GM12801 (cell line): Measurements from ENCODE around the gene PRRT2.

Experiments used
- TF ChIP-seq, protein P1 (sequence below): IDR thresholded peaks from one replicate; pipeline ENCODE4 v1.5.1; 2011; ENCODE audit warnings: control low read depth; ENCODE audit not compliant: insufficient read length; ENCODE audit errors: extremely low read depth

Gene PRRT2

DNA sequence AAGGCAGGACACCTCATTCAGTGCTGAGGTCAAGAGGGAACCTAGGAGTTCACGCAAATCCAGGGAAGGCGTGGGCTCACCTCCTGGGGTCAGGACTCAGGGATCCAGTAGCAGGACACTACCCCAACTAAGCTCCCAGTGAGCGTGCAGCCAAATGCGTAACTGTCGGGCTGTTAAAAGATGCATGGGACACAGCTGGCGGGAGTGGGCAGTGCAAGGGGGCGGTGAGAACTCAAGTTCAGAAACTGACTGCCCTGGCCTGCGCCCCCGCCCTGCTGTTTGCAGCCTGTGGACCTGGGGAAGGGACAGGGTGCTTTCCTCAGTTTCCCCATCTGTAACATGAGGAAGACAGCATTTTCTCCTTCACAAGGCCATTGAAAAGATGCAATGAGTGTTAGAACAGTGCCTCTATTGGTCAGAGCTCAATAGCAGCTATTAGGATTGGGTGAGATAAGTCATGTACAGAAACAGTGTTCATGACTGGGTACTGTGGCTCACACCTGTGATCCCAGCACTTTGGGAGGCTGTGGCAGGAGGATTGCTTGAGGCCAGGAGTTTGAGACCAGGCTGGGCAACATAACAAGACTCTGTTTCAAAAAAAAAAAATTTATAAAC is 30.8 kb downstream of the PRRT2 start:
- TF ChIP-seq, protein P1, sequence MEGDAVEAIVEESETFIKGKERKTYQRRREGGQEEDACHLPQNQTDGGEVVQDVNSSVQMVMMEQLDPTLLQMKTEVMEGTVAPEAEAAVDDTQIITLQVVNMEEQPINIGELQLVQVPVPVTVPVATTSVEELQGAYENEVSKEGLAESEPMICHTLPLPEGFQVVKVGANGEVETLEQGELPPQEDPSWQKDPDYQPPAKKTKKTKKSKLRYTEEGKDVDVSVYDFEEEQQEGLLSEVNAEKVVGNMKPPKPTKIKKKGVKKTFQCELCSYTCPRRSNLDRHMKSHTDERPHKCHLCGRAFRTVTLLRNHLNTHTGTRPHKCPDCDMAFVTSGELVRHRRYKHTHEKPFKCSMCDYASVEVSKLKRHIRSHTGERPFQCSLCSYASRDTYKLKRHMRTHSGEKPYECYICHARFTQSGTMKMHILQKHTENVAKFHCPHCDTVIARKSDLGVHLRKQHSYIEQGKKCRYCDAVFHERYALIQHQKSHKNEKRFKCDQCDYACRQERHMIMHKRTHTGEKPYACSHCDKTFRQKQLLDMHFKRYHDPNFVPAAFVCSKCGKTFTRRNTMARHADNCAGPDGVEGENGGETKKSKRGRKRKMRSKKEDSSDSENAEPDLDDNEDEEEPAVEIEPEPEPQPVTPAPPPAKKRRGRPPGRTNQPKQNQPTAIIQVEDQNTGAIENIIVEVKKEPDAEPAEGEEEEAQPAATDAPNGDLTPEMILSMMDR = no peak

DNA sequence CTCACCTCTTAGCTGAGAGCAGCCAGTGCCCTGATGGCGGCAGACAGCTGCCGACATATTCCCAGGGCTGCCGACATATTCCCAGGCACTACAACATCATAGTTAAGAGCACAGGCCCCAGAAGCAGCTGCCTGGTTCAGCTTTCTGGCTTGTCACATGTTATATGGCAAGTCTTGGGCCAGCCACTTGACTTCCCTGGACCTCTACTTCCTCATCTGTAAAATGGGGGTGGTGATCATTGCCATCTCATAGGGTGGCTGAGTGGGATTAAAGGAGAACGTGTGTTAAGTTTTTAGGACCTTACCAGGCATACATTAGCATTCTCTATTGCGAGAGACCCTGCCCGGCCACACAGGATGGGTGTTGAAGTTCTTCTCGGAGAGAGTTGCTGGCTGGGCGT is 31.9 kb downstream of the PRRT2 start:
- TF ChIP-seq, protein P1 = no peak

DNA sequence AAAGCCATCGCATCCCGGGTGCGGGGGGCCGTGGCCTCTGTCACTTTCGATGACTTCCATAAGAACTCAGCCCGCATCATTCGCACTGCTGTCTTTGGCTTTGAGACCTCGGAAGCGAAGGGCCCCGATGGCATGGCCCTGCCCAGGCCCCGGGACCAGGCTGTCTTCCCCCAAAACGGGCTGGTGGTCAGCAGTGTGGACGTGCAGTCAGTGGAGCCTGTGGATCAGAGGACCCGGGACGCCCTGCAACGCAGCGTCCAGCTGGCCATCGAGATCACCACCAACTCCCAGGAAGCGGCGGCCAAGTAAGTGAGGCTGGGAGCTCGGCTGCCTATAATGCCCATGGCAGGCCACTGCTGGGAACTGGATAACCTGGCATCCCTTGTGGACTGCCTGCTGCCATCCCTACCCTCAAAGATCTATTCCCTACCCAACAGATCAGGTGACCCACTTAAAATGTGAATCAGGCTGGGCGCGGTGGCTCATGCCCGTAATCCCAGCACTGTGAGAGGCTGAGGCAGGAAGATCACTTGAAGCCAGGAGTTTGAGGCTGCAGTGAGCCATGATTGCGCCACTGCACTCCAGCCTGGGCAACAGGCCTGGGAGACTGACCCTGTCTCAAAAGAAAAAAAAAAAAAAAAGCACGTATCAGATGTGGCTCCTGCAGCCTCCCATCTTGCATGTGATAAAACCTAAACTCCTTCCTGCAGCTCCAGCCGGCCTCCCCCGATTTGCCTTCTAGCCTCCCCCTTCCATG is 32.8 kb downstream of the PRRT2 start:
- TF ChIP-seq, protein P1 = no peak

DNA sequence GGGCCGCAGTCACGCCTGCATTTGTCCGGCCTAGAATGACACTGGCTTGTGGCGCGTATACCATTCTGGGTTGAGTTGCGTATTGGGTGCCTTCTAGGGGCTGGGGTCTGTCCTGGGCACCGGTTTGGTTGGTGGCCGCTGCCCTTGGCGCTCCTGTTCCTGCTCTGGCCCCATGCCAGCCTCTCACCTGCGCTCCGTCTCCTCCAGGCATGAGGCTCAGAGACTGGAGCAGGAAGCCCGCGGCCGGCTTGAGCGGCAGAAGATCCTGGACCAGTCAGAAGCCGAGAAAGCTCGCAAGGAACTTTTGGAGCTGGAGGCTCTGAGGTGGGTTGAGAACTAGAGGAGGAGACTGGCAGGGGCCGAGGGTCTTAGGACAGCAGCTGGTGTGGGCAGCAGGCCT is 33.7 kb downstream of the PRRT2 start:
- TF ChIP-seq, protein P1 = no peak

DNA sequence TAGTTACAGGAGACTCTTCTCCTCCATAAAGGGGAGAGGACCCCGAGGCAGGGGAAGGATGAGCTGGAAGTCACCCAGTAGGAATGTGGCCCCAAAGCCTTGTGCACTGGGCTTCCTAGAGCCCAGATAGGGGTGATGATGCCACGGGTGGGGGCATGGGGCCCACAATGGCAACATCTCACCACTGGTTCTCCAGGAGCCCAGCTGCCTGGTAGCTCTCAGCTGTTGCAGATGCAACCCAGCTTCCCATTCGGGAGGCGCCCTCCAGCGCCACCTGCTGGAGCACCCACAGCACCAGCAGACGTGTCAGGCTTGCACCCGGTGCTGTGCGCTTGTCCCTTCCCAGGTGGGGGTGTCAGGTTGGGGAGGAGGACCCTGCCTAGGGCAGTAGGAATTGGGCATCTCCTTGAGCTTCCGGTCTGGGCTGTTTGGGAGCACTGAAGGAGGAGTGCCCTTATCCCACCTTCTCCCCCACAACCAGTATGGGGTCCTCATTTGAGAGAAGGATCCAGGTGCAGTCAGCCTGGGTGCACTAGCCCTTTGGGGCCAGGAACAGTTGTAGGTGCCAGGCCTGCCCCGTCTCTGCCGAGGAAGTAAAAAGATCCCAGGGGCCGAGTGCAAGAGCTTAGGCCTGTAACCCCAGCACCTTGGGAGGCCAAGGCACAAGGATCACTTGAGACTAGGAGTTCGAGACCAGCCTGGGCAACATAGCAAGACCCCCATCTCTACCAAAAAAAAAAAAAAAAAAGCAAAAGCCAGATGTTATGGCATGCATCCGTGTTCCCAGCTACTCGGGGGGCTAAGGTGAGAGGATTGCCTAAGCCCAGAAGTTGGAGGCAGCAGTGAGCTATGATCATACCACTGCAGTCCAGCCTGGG is 36.7 kb downstream of the PRRT2 start:
- TF ChIP-seq, protein P1 = no peak

DNA sequence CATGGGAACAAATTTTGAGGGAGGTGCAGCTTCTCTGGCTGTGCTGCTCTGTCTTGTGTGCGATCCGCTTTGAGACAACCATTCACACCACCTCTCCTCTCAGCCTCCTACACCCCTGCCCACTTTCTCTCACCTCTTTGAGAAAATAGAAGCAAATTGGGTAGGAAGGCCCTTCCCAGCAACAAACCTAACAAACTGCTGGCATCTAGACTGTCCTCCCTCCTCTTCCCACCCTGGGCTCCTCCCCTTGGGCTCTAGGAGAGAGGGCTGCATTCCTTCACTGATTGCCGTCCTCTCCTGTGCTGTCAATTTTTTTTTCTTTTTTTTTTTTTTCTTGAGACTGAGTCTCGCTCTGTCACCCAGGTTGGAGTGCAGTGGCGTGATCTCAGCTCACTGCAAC is 37.5 kb downstream of the PRRT2 start:
- TF ChIP-seq, protein P1 = no peak

DNA sequence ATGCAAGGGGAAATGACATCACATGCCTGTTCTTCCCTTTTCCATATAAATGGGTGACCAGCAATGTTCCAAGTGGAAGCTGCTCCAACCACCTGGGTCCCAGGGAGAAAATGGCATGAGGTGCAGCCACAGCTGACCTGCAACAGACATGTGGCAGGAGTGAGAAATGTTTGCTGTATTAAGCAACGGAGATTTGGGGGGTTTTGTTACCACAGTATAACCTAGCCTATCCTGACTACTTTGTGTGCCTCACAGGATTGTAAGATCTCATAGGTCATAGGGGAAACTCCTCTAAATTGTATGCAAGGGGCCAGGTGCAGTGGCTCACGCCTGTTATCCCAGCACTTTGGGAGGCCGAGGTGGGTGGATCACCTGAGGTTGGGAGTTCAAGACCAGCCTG is 39.0 kb downstream of the PRRT2 start:
- TF ChIP-seq, protein P1 = no peak
